Heart left ventricle (tissue), 16 donors: ENCODE measurements around the gene NEK7. TPM values are rescaled to one million over a fixed set of nuclear protein-coding genes. Genes with fewer than 3 reads are reported as not detected.

Experiments used
- ATAC-seq, 4 donors: fragments of 200-7000 bp; cut with Tn5 transposase; one replicate each; pipeline ENCODE4 v1.9.1; 2020 to 2022; ENCODE audit warnings: moderate library complexity in 4 of 4, mild to moderate bottlenecking in 3 of 4, moderate number of reproducible peaks in 1 of 4
- DNase-seq, 5 donors: peaks; one replicate each; pipeline ENCODE4 v3.0.0-alpha.2; 2020
- H3K27ac ChIP-seq, 12 donors: fragments of 200-600 bp; sonication (generic) in 4 of 12; one replicate each; pipeline versions ENCODE4 v1.5.0 to v1.8.0; 2016 to 2022; ENCODE audit warnings: mild to moderate bottlenecking in 2 of 12
- H3K27me3 ChIP-seq, 9 donors: fragments of 200-600 bp; sonication (generic) in 2 of 9; one replicate each; pipeline versions ENCODE4 v1.5.1 to v1.8.0; 2016 to 2022; ENCODE audit warnings: mild to moderate bottlenecking in 3 of 9
- H3K36me3 ChIP-seq, 9 donors: fragments of 200-600 bp; sonication (generic) in 2 of 9; one replicate each; pipeline versions ENCODE4 v1.5.0 to v1.8.0; 2018 to 2022; ENCODE audit warnings: mild to moderate bottlenecking in 2 of 9
- H3K4me1 ChIP-seq, 12 donors: fragments of 200-600 bp; sonication (generic) in 4 of 12; one replicate each; pipeline versions ENCODE4 v1.5.0 to v1.8.0; 2016 to 2022; ENCODE audit warnings: mild to moderate bottlenecking in 3 of 12
- H3K4me3 ChIP-seq, 12 donors: fragments of 200-600 bp; sonication (generic) in 4 of 12; one replicate each; pipeline versions ENCODE4 v1.5.0 to v1.8.0; 2017 to 2022; ENCODE audit warnings: mild to moderate bottlenecking in 9 of 12, moderate library complexity in 4 of 12
- H3K9me3 ChIP-seq, 12 donors: fragments of 200-600 bp; sonication (generic) in 4 of 12; one replicate each; pipeline versions ENCODE4 v1.5.0 to v1.8.0; 2016 to 2022; ENCODE audit warnings: mild to moderate bottlenecking in 1 of 12
- POLR2A ChIP-seq, 2 donors: fragments of 450-650 bp; IDR thresholded peaks; one replicate each; pipeline ENCODE4 v1.6.1; 2017; ENCODE audit warnings: antibody characterized with exemption in 2 of 2, mild to moderate bottlenecking in 2 of 2, moderate library complexity in 2 of 2
- WGBS, 4 donors: extraction: QIAGEN DNeasy Blood & Tissue Kit in 2 of 4; methylation state at CpG; one replicate each; pipeline versions ENCODE4 v1.1.5 to v1.1.7; 2013 to 2018; 5-methylcytosine and 5-hydroxymethylcytosine counted together
- intact Hi-C, 10 donors: fragments of 100-400 bp; cut with DNase I; formaldehyde crosslinking; loops; one replicate each; pipeline versions ENCODE4 v1.11.1 to v1.14.2; 2022
- polyA plus RNA-seq, 2 donors: library from polyadenylated mRNA; stranded (reverse); fragments of 200-250 nt; gene quantifications; one replicate each; pipeline ENCODE4 v1.2.3, GENCODE V29; 2013
- total RNA-seq, 9 donors: library from RNA; depleted of rRNA in 2 of 9; stranded (reverse); fragments of >200 nt in 2 of 9; fragmentation: NEBNext Ultra II Directional in 3 of 9; extraction: Animal tissue kit (Norgen Biotek cat#: 25700) in 3 of 9; gene quantifications; one replicate each; pipeline versions ENCODE4 v1.1.0 to v1.2.4, GENCODE V29; 2016 to 2023
- TF ChIP-seq, protein P1 (sequence below), 12 donors: fragments of 200-600 bp; sonication (generic) in 4 of 12; IDR thresholded peaks; one replicate each; pipeline versions ENCODE4 v1.5.0 to v1.8.0; 2018 to 2022; ENCODE audit warnings: antibody characterized with exemption in 12 of 12, mild to moderate bottlenecking in 5 of 12
- donor health status: ischemic (EF 13 %, LVEDD 7.1; RV severe dilation, severe dysfunction).
- donor health status: healthy with polysubstance abuse.
- donor health status: DM: no; HTN: yes; CAD: no.
- donor health status: DM: no; HTN: no; CAD: no.
- donor health status: ischemic (EF 25% LVEDD 6.9; RV normal size, moderate dysfunction).
- donor health status: ischemic (EF 25% LVEDD 5.7; RV mildly dilated, moderate dysfunction).
- donor health status: healthy.
- donor health status: DM: yes; HTN: yes; CAD: no.
- donor health status: ischemic (EF 35%, LVEDD 5.7; RV mildly dilated, moderate dysfunction).
- donor health status: nonischemic (EF 11% LVEDD 7.7; RV severe dilation, severe dysfunction).
- donor health status: DM: yes; HTN: yes; CAD: no.
- donor health status: PGD.
- donor health status: ischemic (EF 29% LVEDD 5.4; RV normal size, mild dysfunction).
- donor health status: nonischemic (EF 23%, LVEDD 6.1; RV moderate dilation, normal function).

The NEK7 gene
- total and polyA plus RNA-seq, 11 donors: 57.5 to 499 (median 235) TPM

DNA sequence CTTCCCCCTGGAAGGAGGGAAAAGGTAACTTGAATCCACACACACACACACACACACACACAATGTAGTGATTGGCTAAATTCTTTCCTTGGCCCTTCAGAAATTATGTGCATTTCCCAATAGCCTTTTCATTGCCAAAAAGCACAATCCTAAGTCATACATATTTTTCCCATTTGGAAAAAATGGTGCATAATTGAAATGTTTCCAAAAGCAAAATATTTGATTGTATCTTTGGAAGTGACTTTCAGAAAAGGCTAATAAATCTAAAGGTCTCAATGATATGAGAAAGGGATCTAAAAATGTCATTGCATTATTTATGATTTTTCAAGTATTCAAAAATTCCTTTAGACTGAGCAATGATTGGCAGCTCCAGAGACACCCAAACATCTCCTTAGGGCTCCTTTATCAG, 43.5 kb upstream of the NEK7 start:
- ATAC-seq: no peak

DNA sequence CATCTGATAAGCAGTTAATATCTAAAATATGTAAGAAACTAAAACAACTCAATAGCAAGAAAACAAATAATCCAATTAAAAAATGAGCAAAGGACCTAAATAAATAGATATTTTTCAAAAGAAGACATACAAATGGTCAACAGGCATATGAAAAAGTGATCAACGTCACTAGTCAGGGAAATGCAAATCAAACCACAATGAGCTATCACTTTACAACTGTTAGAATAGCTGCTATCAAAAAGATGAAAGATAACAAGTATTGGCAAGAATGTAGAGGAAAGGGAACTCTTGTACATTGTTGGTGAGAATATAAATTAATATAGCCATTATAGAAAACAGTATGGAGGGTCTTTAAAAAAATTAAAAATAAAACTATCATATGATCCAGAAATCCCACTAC, 40.7 kb upstream of the NEK7 start:
- WGBS, 4 donors: 73 to 82% (median 77%) methylated on average over 1 of the region's 1 CpG
- ATAC-seq: no peak
- Histone ChIP-seq H3K27me3 (no peaks in the 10 kb centered on the region), H3K36me3 (no peaks in the 10 kb centered on the region), H3K4me3 (no peak overlapping the region), H3K4me1 (peaks cover 0 to 22% (median 11%) of the 10 kb centered on the region in 12 donors), H3K27ac (no peak overlapping the region), H3K9me3 (no peaks in the 10 kb centered on the region)
- intact Hi-C loops: no loop called here
- DNase-seq: no peak
- TF ChIP-seq POLR2A (IDR thresholded peaks at IDR 0.05): no peak
- TF ChIP-seq, protein P1, sequence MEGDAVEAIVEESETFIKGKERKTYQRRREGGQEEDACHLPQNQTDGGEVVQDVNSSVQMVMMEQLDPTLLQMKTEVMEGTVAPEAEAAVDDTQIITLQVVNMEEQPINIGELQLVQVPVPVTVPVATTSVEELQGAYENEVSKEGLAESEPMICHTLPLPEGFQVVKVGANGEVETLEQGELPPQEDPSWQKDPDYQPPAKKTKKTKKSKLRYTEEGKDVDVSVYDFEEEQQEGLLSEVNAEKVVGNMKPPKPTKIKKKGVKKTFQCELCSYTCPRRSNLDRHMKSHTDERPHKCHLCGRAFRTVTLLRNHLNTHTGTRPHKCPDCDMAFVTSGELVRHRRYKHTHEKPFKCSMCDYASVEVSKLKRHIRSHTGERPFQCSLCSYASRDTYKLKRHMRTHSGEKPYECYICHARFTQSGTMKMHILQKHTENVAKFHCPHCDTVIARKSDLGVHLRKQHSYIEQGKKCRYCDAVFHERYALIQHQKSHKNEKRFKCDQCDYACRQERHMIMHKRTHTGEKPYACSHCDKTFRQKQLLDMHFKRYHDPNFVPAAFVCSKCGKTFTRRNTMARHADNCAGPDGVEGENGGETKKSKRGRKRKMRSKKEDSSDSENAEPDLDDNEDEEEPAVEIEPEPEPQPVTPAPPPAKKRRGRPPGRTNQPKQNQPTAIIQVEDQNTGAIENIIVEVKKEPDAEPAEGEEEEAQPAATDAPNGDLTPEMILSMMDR (IDR thresholded peaks at IDR 0.05): no peak

More for the DNA sequence above, 43.5 kb upstream of the NEK7 start:
- no peaks in the 10 kb centered on the region for H3K27me3 ChIP-seq
- no peaks in the 10 kb centered on the region for H3K9me3 ChIP-seq
- H3K27ac ChIP-seq: no peak overlapping the region
- DNase-seq: no peak
- intact Hi-C loops: no loop called here
- peaks cover 0 to 17% (median 9%) of the 10 kb centered on the region in 12 donors for H3K4me1 ChIP-seq
- no peak overlapping the region for H3K4me3 ChIP-seq
- H3K36me3 ChIP-seq: no peaks in the 10 kb centered on the region
- no peak for TF ChIP-seq POLR2A (IDR thresholded peaks at IDR 0.05)
- TF ChIP-seq, protein P1 (IDR thresholded peaks at IDR 0.05): no peak

DNA sequence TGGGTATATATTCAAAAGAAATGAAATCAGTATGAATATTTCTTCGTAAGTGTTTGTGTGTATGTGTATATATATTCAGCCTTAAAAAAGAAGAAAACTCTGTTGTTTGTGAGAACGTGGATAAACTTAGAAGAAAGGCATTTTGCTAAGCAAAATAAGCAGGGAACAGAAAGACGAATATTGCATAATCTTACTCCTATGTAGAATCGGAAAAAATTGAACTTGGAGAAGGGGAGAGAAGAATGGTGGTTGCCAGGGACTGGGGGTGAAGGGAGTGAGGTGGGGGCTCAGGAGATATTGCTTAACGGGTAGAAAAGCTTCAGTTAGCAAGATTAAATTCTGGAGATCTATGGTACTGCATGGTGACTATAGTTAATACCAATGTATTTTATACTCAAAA, 40.3 kb upstream of the NEK7 start:
- WGBS, 4 donors: 87 to 90% (median 88%) methylated on average over 5 of the region's 5 CpGs
- Histone ChIP-seq H3K4me3 (no peak overlapping the region), H3K27ac (no peak overlapping the region), H3K9me3 (no peaks in the 10 kb centered on the region), H3K36me3 (no peaks in the 10 kb centered on the region), H3K4me1 (peaks cover 0 to 22% (median 11%) of the 10 kb centered on the region in 12 donors), H3K27me3 (no peaks in the 10 kb centered on the region)
- TF ChIP-seq POLR2A (IDR thresholded peaks at IDR 0.05): no peak
- TF ChIP-seq, protein P1 (IDR thresholded peaks at IDR 0.05): no peak
- intact Hi-C loops: no loop called here
- ATAC-seq (no peak), DNase-seq (no peak)

DNA sequence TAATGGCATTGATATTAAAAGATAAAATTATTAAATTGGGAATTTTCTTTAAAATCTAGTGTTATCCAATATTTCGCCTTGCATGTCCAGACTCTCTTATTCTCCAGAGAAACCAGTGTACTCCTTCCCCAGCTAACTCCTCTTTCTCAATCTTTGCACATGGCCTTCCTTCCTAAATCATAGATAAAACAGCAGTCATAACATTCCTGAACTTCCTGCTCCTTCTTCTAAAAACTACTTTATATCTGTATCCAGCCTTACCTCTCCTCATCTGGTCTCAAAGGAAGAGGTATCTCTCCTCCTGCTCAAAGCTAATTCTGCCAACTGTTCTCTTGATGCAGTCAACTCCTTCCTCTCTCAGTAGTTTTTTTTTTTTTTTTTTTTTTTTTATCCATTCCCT, 39.5 kb upstream of the NEK7 start:
- 58 to 73% (median 65%) methylated on average over 1 of the region's 1 CpG for WGBS, 4 donors
- Histone ChIP-seq H3K4me3 (no peak overlapping the region), H3K4me1 (peaks cover 0 to 22% (median 11%) of the 10 kb centered on the region in 12 donors), H3K27ac (peak overlapping the region in 6 of 12 donors; percentile 14 to 72 (median 62)), H3K36me3 (no peaks in the 10 kb centered on the region), H3K27me3 (no peaks in the 10 kb centered on the region), H3K9me3 (no peaks in the 10 kb centered on the region)
- DNase-seq: no peak
- ATAC-seq: peak in 1 of 4 donors; percentile 31
- no peak for TF ChIP-seq POLR2A (IDR thresholded peaks at IDR 0.05)
- TF ChIP-seq, protein P1 (IDR thresholded peaks at IDR 0.05): no peak
- intact Hi-C loops: no loop called here
